ENCODE data around the gene CALHM1.

CALHM1 gene

GRCh38 chr10:103442031-103442461 lies 16.7 kb downstream of the CALHM1 start:
- H3K79me2 ChIP-seq (ENCODE audit: low read length), result no peaks in the 10 kb centered on the region
- DNase-seq, result no peak
- no peak overlapping the region for H3K4me2 ChIP-seq (ENCODE audit: low read depth, low read length)
- no peaks in the 10 kb centered on the region for H3K9me2 ChIP-seq (replicated peaks; ENCODE audit: insufficient read depth, low read length)
- H3K36me3 ChIP-seq (replicated peaks; ENCODE audit: insufficient read depth, low read length), result peaks cover 9% of the 10 kb centered on the region; the same call in 1 of the 2 replicates
- H3K27ac ChIP-seq (ENCODE audit: low read length), result no peak overlapping the region
- H3K27me3 ChIP-seq (replicated peaks; ENCODE audit: insufficient read depth, low read length), result no peaks in the 10 kb centered on the region
- no peak overlapping the region for H2AFZ ChIP-seq (ENCODE audit: low read length)
- H4K20me1 ChIP-seq (ENCODE audit: insufficient read depth, low read length), result no peaks in the 10 kb centered on the region
- no peaks in the 10 kb centered on the region for H3K9me3 ChIP-seq (replicated peaks; ENCODE audit: insufficient read depth, low read length)
- H3K9ac ChIP-seq (ENCODE audit: low read length), result no peak overlapping the region
- H3K4me1 ChIP-seq (ENCODE audit: low read length), result no peaks in the 10 kb centered on the region
- no peaks in the 10 kb centered on the region for H3F3A ChIP-seq (ENCODE audit: insufficient read depth, low read length)
- TF ChIP-seq EZH2 (optimal IDR thresholded peaks at IDR 0.05; ENCODE audit: low read depth, low read length), result no peak
- TF ChIP-seq EZH2phosphoT487 (IDR thresholded peaks at IDR 0.05; ENCODE audit: low read length), result no peak
- no peak for TF ChIP-seq CTCF (IDR thresholded peaks at IDR 0.05; ENCODE audit: low read length)
- no peak overlapping the region for H3K4me3 ChIP-seq (ENCODE audit: low read length)

- Histone ChIP-seq H3F3A (ENCODE audit: insufficient read depth, low read length) (no peaks in the 10 kb centered on the region), H3K4me3 (ENCODE audit: low read length) (no peak overlapping the region), H3K9me2 (replicated peaks; ENCODE audit: insufficient read depth, low read length) (no peaks in the 10 kb centered on the region), H3K79me2 (ENCODE audit: low read length) (no peaks in the 10 kb centered on the region), H4K20me1 (ENCODE audit: insufficient read depth, low read length) (no peaks in the 10 kb centered on the region), H3K4me1 (ENCODE audit: low read length) (no peaks in the 10 kb centered on the region), H2AFZ (ENCODE audit: low read length) (no peak overlapping the region), H3K36me3 (replicated peaks; ENCODE audit: insufficient read depth, low read length) (0 out of 2 replicates have a peak, but pooled peaks cover 9% of the 10 kb centered on the region), H3K9me3 (replicated peaks; ENCODE audit: insufficient read depth, low read length) (no peaks in the 10 kb centered on the region), H3K27me3 (replicated peaks; ENCODE audit: insufficient read depth, low read length) (no peaks in the 10 kb centered on the region), H3K27ac (ENCODE audit: low read length) (no peak overlapping the region), H3K9ac (ENCODE audit: low read length) (no peak overlapping the region), H3K4me2 (ENCODE audit: low read depth, low read length) (no peak overlapping the region)
- no peak for TF ChIP-seq EZH2phosphoT487 (IDR thresholded peaks at IDR 0.05; ENCODE audit: low read length)
- no peak for TF ChIP-seq CTCF (IDR thresholded peaks at IDR 0.05; ENCODE audit: low read length)
- no peak for TF ChIP-seq EZH2 (optimal IDR thresholded peaks at IDR 0.05; ENCODE audit: low read depth, low read length)
- DNase-seq, result no peak
Measured at GRCh38 chr10:103441611-103442010, 17.1 kb downstream of the CALHM1 start.

GRCh38 chr10:103441206-103441605 lies 17.5 kb downstream of the CALHM1 start:
- Histone ChIP-seq H2AFZ (ENCODE audit: low read length) (no peak overlapping the region), H3K36me3 (replicated peaks; ENCODE audit: insufficient read depth, low read length) (0 out of 2 replicates have a peak, but pooled peaks cover 9% of the 10 kb centered on the region), H3K27ac (ENCODE audit: low read length) (no peak overlapping the region), H4K20me1 (ENCODE audit: insufficient read depth, low read length) (no peaks in the 10 kb centered on the region), H3F3A (ENCODE audit: insufficient read depth, low read length) (no peaks in the 10 kb centered on the region), H3K9me2 (replicated peaks; ENCODE audit: insufficient read depth, low read length) (no peaks in the 10 kb centered on the region), H3K9me3 (replicated peaks; ENCODE audit: insufficient read depth, low read length) (no peaks in the 10 kb centered on the region), H3K27me3 (replicated peaks; ENCODE audit: insufficient read depth, low read length) (no peaks in the 10 kb centered on the region), H3K4me1 (ENCODE audit: low read length) (no peaks in the 10 kb centered on the region), H3K9ac (ENCODE audit: low read length) (no peak overlapping the region), H3K79me2 (ENCODE audit: low read length) (no peaks in the 10 kb centered on the region), H3K4me3 (ENCODE audit: low read length) (no peak overlapping the region), H3K4me2 (ENCODE audit: low read depth, low read length) (no peak overlapping the region)
- no peak for DNase-seq
- TF ChIP-seq EZH2 (optimal IDR thresholded peaks at IDR 0.05; ENCODE audit: low read depth, low read length) (no peak), EZH2phosphoT487 (IDR thresholded peaks at IDR 0.05; ENCODE audit: low read length) (no peak), CTCF (IDR thresholded peaks at IDR 0.05; ENCODE audit: low read length) (no peak)
